Uterus (tissue), 2 donors: ENCODE data around the gene PAX3.

Experiments
- POLR2A ChIP-seq, 2 donors: fragments of 450-650 bp; IDR thresholded peaks; one replicate each; pipeline ENCODE4 v1.6.1; 2016; ENCODE audit warnings: antibody characterized with exemption in 2 of 2, mild to moderate bottlenecking in 1 of 2, moderate library complexity in 1 of 2
- TF ChIP-seq, protein P1 (sequence below), 4 experiments: fragments of 200-600 bp in 2 of 4; fragments of 450-650 bp in 2 of 4; sonication (generic) in 2 of 4; IDR thresholded peaks; one replicate each; pipeline ENCODE4 v1.5.1; 2016 to 2019; ENCODE audit warnings: antibody characterized with exemption in 4 of 4, mild to moderate bottlenecking in 2 of 4, moderate library complexity in 1 of 4

DNA sequence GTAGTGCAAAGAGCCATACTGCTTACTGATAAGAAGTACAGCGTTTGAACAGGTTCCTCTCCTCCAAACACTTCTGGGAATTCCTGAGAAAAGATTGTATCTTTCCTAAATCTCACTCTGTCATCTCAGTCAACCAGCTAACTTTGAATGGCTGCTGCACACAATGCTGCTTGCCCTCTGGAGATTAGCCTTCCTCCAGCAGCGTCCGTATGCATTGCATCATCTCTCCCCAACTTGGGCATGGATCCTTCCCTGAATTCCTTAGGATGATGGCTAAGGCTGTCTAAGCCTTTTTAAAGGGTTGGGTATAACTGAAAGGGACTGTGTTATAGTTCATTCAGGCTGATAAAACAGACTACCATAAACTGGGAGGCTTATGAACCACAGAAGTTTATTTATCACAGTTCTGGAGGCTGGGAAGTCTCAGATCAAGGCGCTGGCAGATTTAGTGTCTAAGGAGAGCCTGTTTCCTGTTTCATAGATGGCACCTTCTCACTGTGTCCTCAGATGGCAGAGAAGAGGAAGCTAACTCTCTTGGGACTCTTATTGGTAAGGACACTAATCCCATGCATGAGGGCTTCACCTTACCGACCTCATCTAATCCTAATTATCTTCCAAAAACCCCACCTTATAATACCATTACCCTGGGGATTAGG is 105.3 kb downstream of the PAX3 start:
- TF ChIP-seq, protein P1, sequence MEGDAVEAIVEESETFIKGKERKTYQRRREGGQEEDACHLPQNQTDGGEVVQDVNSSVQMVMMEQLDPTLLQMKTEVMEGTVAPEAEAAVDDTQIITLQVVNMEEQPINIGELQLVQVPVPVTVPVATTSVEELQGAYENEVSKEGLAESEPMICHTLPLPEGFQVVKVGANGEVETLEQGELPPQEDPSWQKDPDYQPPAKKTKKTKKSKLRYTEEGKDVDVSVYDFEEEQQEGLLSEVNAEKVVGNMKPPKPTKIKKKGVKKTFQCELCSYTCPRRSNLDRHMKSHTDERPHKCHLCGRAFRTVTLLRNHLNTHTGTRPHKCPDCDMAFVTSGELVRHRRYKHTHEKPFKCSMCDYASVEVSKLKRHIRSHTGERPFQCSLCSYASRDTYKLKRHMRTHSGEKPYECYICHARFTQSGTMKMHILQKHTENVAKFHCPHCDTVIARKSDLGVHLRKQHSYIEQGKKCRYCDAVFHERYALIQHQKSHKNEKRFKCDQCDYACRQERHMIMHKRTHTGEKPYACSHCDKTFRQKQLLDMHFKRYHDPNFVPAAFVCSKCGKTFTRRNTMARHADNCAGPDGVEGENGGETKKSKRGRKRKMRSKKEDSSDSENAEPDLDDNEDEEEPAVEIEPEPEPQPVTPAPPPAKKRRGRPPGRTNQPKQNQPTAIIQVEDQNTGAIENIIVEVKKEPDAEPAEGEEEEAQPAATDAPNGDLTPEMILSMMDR (IDR thresholded peaks at IDR 0.05), result no peak
- TF ChIP-seq POLR2A (IDR thresholded peaks at IDR 0.05), result no peak
